HAP-1 (cell line): ENCODE results near the gene ELOF1.

ENCODE experiments used
- DNase-seq, 2 experiments: peaks; one replicate each; pipeline ENCODE4 v3.0.0-alpha.2; 2016 to 2020; ENCODE audit warnings: low spot score in 2 of 2
- H3K27me3 ChIP-seq: fragments of 250-450 bp; sonication (Bioruptor Pico); 2 replicates; pipeline ENCODE4 v1.5.1; 2020; ENCODE audit warnings: low read depth, mild to moderate bottlenecking, moderate library complexity
- H3K36me3 ChIP-seq: fragments of 250-450 bp; sonication (Bioruptor Pico); replicated peaks from 2 replicates; pipeline ENCODE4 v1.5.1; 2020; ENCODE audit warnings: mild to moderate bottlenecking
- H3K4me1 ChIP-seq: fragments of 250-450 bp; sonication (Bioruptor Pico); 2 replicates; pipeline ENCODE4 v1.5.1; 2020; ENCODE audit warnings: mild to moderate bottlenecking
- H3K4me3 ChIP-seq: fragments of 250-450 bp; sonication (Bioruptor Pico); 2 replicates; pipeline ENCODE4 v1.5.1; 2020; ENCODE audit warnings: mild to moderate bottlenecking, moderate library complexity
- H3K9me3 ChIP-seq: fragments of 250-450 bp; sonication (Bioruptor Pico); 2 replicates; pipeline ENCODE4 v1.5.1; 2020; ENCODE audit warnings: mild to moderate bottlenecking, moderate library complexity
- in situ Hi-C: fragments of 300-500 bp; cut with MboI; formaldehyde crosslinking; loops from 3 replicates; pipeline ENCODE4 v1.14.3; 2020; ENCODE audit warnings: low sequenced_read_pairs, inconsistent platforms, mixed read lengths

Gene ELOF1

DNA sequence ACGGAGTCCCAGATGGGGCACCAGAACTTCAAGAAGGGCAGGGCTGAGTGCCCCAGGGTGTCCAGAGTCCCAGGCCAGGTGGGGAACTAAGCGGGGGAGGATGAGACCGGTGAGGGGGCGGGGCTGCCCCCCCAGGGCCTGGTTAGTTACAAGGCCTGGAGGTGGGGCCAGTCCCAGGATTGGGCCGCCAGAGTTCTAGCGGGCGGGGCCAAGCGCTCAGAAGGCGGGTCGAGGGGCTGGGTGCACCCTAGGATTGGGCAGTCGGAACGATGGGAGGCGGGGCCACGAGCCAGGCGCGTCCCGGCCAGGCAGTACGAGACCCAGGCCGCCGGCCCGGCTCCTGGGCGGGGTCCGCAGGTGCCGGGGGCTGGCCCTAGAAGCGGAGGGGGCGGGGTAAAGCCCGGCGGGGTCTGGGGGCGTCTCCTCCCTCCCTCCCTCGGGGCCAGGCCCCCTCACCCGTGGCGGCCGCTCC is 54.0 kb downstream of the ELOF1 start:
- peaks cover 2% of the 10 kb centered on the region; the same call in 1 of the 2 replicates for H3K36me3 ChIP-seq
- H3K9me3 ChIP-seq = no peaks in the 10 kb centered on the region
- in situ Hi-C loops = no loop called here
- H3K27me3 ChIP-seq = no peaks in the 10 kb centered on the region
- DNase-seq = peak; percentile 90 to 99
- H3K4me1 ChIP-seq = peaks cover 10% of the 10 kb centered on the region
- H3K4me3 ChIP-seq = peak overlapping the region; percentile 56

- Histone ChIP-seq H3K9me3 (no peaks in the 10 kb centered on the region), H3K4me1 (peaks cover 10% of the 10 kb centered on the region), H3K36me3 (peaks cover 2% of the 10 kb centered on the region; the same call in 1 of the 2 replicates), H3K27me3 (no peaks in the 10 kb centered on the region), H3K4me3 (peak overlapping the region; percentile 56)
- in situ Hi-C loops = no loop called here
- no peak for DNase-seq
Observed at GRCh38 chr19:11504502-11505031, 54.5 kb downstream of the ELOF1 start.
